Measurements from ENCODE around the gene BMP3. TPM values are rescaled to one million over a fixed set of nuclear protein-coding genes. Genes with fewer than 3 reads are reported as not detected.
A peak's percentile ranks its signal among the peaks of the same experiment; 100 is the strongest.

The BMP3 gene
- total RNA-seq, 3 donors from 2014 or later, result 0.98 to 25.3 (median 2.6) TPM

DNA sequence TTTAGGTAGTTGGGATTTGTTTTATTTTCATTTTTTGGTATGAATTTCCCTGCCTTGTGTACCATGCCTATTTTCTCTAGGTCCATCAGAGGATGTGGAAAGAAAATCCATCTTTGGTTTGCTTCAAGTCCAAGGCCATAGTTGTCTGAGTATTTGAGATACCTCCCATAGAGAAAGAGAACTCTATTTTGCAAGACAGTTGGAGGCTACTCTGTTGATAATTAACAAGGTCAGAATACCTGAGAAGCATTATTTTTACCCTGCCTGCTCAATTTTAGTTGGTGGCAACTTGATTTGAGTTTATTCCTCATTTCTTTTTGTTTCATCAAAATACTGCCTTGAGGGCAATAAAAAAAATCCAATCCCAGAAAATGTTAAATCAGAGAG lies 30.8 kb downstream of the BMP3 start:
- TF ChIP-seq POLR2A (IDR thresholded peaks at IDR 0.05) (no peak), POLR2AphosphoS5 (IDR thresholded peaks at IDR 0.05) (no peak)
- TF ChIP-seq, protein P1, sequence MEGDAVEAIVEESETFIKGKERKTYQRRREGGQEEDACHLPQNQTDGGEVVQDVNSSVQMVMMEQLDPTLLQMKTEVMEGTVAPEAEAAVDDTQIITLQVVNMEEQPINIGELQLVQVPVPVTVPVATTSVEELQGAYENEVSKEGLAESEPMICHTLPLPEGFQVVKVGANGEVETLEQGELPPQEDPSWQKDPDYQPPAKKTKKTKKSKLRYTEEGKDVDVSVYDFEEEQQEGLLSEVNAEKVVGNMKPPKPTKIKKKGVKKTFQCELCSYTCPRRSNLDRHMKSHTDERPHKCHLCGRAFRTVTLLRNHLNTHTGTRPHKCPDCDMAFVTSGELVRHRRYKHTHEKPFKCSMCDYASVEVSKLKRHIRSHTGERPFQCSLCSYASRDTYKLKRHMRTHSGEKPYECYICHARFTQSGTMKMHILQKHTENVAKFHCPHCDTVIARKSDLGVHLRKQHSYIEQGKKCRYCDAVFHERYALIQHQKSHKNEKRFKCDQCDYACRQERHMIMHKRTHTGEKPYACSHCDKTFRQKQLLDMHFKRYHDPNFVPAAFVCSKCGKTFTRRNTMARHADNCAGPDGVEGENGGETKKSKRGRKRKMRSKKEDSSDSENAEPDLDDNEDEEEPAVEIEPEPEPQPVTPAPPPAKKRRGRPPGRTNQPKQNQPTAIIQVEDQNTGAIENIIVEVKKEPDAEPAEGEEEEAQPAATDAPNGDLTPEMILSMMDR (IDR thresholded peaks at IDR 0.05), result no peak
- Histone ChIP-seq H3K4me1 (no peaks in the 10 kb centered on the region), H3K27me3 (no peaks in the 10 kb centered on the region), H3K36me3 (no peaks in the 10 kb centered on the region), H3K4me3 (no peak overlapping the region), H3K27ac (no peak overlapping the region), H3K9me3 (no peaks in the 10 kb centered on the region)
- intact Hi-C loops (cut with DNase I; ENCODE audit: low total_unique reads), result loop anchor here (2.0 kb wide), 1 partner anchor 71 kb away; no protein-coding TSS in a partner anchor
- DNase-seq (ENCODE audit: low spot score in 2 of 2), result no peak

DNA sequence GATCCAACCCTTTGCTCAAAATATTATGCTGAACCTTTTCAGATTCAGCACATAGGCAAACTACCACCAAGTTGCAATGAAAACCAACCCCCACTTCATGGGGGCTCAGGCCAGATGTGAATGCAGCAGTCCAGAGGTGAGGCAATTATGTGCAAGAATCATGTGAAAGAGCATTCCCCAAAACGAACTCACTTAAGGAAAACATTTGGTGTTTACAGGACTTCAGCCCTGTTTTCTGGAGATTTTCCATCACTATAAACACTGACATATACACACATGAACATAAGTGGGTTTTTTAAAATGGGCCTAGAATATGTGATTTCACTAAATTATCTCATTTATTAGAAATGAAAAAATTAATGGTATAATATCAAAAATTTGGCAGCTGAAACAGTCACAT lies 31.5 kb downstream of the BMP3 start:
- Histone ChIP-seq H3K4me1 (no peaks in the 10 kb centered on the region), H3K27ac (no peak overlapping the region), H3K9me3 (no peaks in the 10 kb centered on the region), H3K4me3 (no peak overlapping the region), H3K36me3 (no peaks in the 10 kb centered on the region), H3K27me3 (no peaks in the 10 kb centered on the region)
- no peak for DNase-seq (ENCODE audit: low spot score in 2 of 2)
- TF ChIP-seq POLR2A (IDR thresholded peaks at IDR 0.05) (no peak), POLR2AphosphoS5 (IDR thresholded peaks at IDR 0.05) (no peak)
- TF ChIP-seq, protein P1 (IDR thresholded peaks at IDR 0.05), result no peak
- intact Hi-C loops (cut with DNase I; ENCODE audit: low total_unique reads), result no loop called here

DNA sequence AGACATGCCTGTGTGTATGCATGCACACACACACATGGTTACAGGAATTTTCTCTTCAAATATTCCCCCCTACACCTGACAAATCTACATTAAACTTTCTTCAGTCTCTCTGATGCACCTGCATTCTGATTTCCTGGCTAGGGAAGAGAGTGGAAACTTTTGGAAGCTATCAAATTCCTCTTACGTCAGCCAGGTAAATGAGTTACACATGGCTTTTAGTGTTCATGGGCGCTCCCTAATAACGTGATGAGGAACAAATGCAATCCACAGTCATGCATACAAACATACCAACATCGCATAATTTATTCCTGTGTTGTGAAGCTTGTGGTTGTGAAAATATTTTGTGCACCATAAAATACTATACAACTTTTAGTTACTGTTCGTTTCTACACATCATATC lies 34.9 kb downstream of the BMP3 start:
- no peak for DNase-seq (ENCODE audit: low spot score in 2 of 2)
- Histone ChIP-seq H3K27me3 (no peaks in the 10 kb centered on the region), H3K4me1 (no peaks in the 10 kb centered on the region), H3K4me3 (no peak overlapping the region), H3K36me3 (no peaks in the 10 kb centered on the region), H3K9me3 (no peaks in the 10 kb centered on the region), H3K27ac (no peak overlapping the region)
- intact Hi-C loops (cut with DNase I; ENCODE audit: low total_unique reads), result no loop called here
- TF ChIP-seq, protein P1 (IDR thresholded peaks at IDR 0.05), result no peak
- TF ChIP-seq POLR2A (IDR thresholded peaks at IDR 0.05), result no peak
- no peak for TF ChIP-seq POLR2AphosphoS5 (IDR thresholded peaks at IDR 0.05)

DNA sequence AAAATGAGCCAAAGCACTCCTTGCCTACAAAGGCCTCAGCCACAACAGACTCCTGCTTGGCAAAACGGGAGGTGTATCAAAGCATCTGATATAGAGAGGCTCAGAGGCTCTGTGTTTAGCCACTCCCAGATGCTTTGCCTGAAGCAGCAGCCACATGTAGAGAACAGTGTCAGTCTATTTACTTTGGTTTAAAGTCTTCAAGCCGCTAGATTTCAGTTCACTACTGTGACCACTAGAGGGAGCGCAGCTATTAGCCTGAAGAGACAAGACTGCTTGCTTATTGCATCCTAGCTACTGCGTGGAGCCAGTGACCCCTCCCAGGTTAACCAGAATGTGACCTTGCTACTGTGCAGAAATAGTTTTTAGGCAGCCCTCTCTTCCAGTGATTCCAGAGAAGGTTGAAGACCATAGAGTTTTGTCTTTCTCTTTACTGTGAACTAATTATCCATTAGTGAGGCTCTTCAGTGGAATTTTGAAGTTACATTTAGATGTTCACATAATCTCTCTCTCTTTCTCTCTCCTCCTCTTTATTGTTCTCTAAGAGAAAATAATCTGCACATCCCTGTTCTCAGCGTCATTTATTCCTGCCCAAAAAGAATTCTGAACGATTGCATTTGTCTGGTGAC lies 39.3 kb downstream of the BMP3 start:
- no peaks in the 10 kb centered on the region for H3K36me3 ChIP-seq
- DNase-seq (ENCODE audit: low spot score in 2 of 2), result peak in 1 of 2 donors; percentile 33
- no peaks in the 10 kb centered on the region for H3K27me3 ChIP-seq
- intact Hi-C loops (cut with DNase I; ENCODE audit: low total_unique reads), result no loop called here
- no peak overlapping the region for H3K4me3 ChIP-seq
- TF ChIP-seq, protein P1 (IDR thresholded peaks at IDR 0.05), result peak; percentile 41 to 75 (median 56)
- no peak for TF ChIP-seq POLR2AphosphoS5 (IDR thresholded peaks at IDR 0.05)
- TF ChIP-seq POLR2A (IDR thresholded peaks at IDR 0.05), result no peak
- H3K27ac ChIP-seq, result no peak overlapping the region
- no peaks in the 10 kb centered on the region for H3K4me1 ChIP-seq
- H3K9me3 ChIP-seq, result no peaks in the 10 kb centered on the region

DNA sequence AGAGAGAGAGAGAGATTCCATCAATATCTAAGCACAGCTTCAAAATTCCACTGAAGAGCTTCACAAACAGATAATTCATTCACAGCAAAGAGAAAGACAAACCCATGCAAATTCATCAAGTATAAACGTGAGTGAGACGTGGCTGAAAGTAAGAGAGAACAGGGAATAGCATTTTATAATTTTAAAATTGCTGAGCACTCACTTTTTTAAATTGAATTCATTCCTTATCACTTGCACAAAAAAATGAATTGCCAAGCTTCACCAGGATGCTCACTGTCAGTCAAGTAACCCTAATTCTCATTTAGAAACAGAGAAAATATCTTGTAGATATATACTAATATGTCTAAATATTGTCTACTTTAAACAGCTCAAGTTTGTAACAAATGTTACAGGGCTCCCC lies 40.5 kb downstream of the BMP3 start:
- TF ChIP-seq POLR2A (IDR thresholded peaks at IDR 0.05), result no peak
- TF ChIP-seq, protein P1 (IDR thresholded peaks at IDR 0.05), result no peak
- TF ChIP-seq POLR2AphosphoS5 (IDR thresholded peaks at IDR 0.05), result no peak
- H3K27me3 ChIP-seq, result no peaks in the 10 kb centered on the region
- no peaks in the 10 kb centered on the region for H3K9me3 ChIP-seq
- H3K4me1 ChIP-seq, result no peaks in the 10 kb centered on the region
- DNase-seq (ENCODE audit: low spot score in 2 of 2), result no peak
- no peaks in the 10 kb centered on the region for H3K36me3 ChIP-seq
- intact Hi-C loops (cut with DNase I; ENCODE audit: low total_unique reads), result no loop called here
- no peak overlapping the region for H3K4me3 ChIP-seq
- no peak overlapping the region for H3K27ac ChIP-seq

Data from breast epithelium (tissue), 4 donors.